Measurements from ENCODE around the gene EFCAB10.

Gene EFCAB10

DNA sequence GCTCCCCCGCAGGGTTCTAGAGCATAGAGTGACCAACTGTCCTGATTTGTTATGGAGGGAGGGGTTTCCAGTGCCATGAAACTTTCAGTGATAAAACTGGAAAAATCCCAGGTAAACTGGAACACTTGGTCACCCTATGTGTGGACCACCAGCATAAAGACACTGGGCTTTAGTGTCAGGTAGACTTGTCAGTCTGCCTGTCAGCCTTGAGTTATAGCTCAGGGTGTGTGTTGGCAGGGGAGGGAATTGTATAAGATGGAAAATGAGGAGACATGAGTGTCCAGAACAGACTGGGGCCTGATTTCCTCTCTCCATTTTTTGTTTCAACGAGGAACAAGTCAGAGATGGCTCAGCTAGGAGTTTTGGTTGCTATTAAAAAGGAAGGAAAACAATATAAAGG lies 10.2 kb upstream of the EFCAB10 start:
- H3K9ac ChIP-seq (ENCODE audit: low read depth, low read length): no peak overlapping the region
- no peak overlapping the region for H3K27ac ChIP-seq (ENCODE audit: low read length)
- no peaks in the 10 kb centered on the region for H3K9me3 ChIP-seq (ENCODE audit: insufficient read depth, low read depth, low read length)
- H3K27me3 ChIP-seq (ENCODE audit: insufficient read depth, low read length): no peaks in the 10 kb centered on the region
- peaks cover 2% of the 10 kb centered on the region; the same call in 1 of the 2 replicates for H3K4me1 ChIP-seq (ENCODE audit: insufficient read depth, low read length)
- H3K36me3 ChIP-seq (ENCODE audit: insufficient read depth, low read depth, low read length): no peaks in the 10 kb centered on the region
- no peak overlapping the region for H3K4me3 ChIP-seq (ENCODE audit: low read length)

DNA sequence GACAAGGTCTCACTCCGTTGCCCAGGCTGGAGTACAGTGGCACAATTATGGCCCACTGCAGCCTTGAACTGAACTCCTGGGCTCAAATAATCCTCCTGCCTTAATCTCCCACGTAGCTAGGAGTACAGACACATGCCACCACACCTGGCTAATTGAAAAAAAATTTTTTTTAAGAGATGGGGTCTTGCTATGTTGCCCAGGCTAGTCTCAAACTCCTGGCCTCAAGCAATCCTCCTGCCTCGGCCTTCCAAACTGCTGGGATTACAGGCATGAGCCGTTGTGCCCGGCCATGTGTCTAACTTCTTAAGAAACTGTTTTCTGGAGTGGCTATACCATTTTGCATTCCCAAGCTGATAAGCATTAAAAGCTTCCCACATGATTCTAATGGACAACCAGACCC lies 9.5 kb upstream of the EFCAB10 start:
- no peak overlapping the region for H3K27ac ChIP-seq (ENCODE audit: low read length)
- H3K9ac ChIP-seq (ENCODE audit: low read depth, low read length): no peak overlapping the region
- no peaks in the 10 kb centered on the region for H3K27me3 ChIP-seq (ENCODE audit: insufficient read depth, low read length)
- H3K4me3 ChIP-seq (ENCODE audit: low read length): no peak overlapping the region
- no peaks in the 10 kb centered on the region for H3K36me3 ChIP-seq (ENCODE audit: insufficient read depth, low read depth, low read length)
- no peaks in the 10 kb centered on the region; the same call in 1 of the 2 replicates for H3K4me1 ChIP-seq (ENCODE audit: insufficient read depth, low read length)
- no peaks in the 10 kb centered on the region for H3K9me3 ChIP-seq (ENCODE audit: insufficient read depth, low read depth, low read length)

DNA sequence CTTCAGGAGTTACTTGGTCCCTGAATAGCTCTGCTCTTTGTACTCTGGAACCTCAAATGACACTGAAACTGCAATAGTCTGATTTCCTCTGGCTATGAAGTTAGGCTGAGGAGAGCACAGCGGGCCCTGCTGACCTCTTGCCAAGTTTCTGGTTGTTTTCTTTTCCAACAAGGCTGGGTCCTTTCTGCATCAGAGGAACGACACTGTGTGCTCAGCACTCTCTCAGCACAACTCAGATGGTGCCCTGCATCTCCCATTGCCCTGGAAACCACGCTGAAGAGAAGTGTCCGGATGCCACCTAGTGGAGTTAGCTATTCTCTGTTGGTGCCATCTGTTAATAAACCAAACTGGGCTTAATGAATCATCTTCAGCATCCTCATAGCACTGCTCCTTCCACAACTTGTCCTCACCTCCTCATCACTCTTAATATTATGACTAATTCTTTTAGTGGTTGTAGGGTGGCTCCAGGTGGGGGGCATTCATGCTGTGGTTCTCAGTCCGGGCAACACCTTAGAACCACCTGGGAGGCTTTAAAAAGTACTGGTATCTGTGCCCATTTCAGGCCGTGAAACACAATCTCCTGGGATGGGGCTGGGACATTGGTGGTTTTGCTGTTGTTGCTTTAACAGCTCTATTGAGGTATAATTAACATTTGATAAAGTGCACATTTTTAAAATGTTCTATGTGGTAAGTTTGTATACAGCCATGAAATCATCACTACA lies 8.2 kb upstream of the EFCAB10 start:
- Histone ChIP-seq H3K9me3 (ENCODE audit: insufficient read depth, low read depth, low read length) (no peaks in the 10 kb centered on the region), H3K27ac (ENCODE audit: low read length) (no peak overlapping the region), H3K36me3 (ENCODE audit: insufficient read depth, low read depth, low read length) (no peaks in the 10 kb centered on the region), H3K27me3 (ENCODE audit: insufficient read depth, low read length) (no peaks in the 10 kb centered on the region), H3K4me1 (ENCODE audit: insufficient read depth, low read length) (no peaks in the 10 kb centered on the region; the same call in 1 of the 2 replicates), H3K4me3 (ENCODE audit: low read length) (no peak overlapping the region), H3K9ac (ENCODE audit: low read depth, low read length) (no peak overlapping the region)

DNA sequence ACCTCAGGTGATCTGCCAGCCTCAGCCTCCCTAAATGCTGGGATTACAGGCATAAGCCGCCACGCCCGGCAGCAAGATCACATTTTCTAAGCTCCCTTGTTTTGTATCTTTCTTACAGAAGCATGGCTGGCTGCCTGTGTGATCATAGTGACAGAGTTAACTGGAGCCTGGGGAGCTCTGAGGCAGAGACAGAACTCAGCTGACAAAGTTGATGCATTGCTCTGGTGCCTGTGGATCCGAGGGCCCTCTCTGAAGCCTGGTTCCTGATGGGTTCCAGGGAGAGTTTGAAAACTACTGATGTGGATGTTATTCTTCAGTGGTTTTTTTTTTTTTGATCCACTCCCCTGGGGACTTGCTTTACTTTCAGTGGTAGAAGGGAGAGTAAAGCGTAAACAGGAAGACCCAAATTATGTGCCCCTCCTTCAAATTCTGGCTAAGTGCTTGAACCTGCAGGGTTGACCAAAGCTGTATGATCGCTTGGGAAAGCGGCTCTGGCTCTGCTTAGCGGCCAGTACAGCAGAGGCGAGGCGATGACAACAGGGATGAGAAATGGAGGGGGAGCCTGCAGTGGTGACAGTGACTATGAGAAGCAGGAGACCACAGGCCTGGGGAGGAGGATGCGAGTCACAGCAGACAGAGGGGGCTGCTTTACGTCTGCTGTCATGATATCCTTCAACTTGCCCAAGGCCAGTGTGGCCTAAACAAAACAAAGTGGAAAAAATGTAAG lies 6.8 kb upstream of the EFCAB10 start:
- no peaks in the 10 kb centered on the region for H3K4me1 ChIP-seq (ENCODE audit: insufficient read depth, low read length)
- no peaks in the 10 kb centered on the region for H3K9me3 ChIP-seq (ENCODE audit: insufficient read depth, low read depth, low read length)
- H3K9ac ChIP-seq (ENCODE audit: low read depth, low read length): no peak overlapping the region
- no peak overlapping the region for H3K27ac ChIP-seq (ENCODE audit: low read length)
- H3K36me3 ChIP-seq (ENCODE audit: insufficient read depth, low read depth, low read length): no peaks in the 10 kb centered on the region
- no peak overlapping the region for H3K4me3 ChIP-seq (ENCODE audit: low read length)
- no peaks in the 10 kb centered on the region for H3K27me3 ChIP-seq (ENCODE audit: insufficient read depth, low read length)

DNA sequence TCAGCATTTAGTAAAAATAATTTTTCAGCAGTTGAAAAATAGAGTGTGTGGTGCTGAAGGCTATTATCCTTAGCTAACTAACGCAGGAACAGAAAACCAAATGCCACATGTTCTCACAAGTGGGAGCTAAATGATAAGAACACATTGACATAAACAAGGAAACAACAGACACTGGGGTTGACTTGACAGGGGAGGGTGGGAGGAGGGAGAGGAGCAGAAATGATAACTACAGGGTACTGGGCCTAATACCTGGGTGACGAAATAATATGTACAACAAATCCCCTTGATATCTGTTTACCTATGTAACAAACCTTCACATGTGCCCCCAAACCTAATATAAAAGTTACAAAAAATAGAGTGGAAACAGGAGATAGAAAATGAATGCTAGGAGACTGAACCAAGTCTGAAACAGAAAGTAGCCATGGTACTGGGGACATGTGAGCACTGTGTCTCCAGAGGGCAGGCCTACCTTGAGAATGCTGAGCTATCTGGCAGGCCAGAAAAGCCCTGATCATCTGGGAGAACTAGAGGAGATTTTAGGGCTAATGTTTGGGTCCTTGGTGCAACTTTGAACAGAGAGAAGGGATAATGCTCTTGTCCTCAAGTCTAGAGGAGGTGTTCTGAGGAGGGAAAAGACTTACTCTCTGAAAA lies 4.7 kb upstream of the EFCAB10 start:
- no peaks in the 10 kb centered on the region for H3K27me3 ChIP-seq (ENCODE audit: insufficient read depth, low read length)
- no peak overlapping the region for H3K27ac ChIP-seq (ENCODE audit: low read length)
- no peak overlapping the region for H3K4me3 ChIP-seq (ENCODE audit: low read length)
- H3K36me3 ChIP-seq (ENCODE audit: insufficient read depth, low read depth, low read length): no peaks in the 10 kb centered on the region
- no peaks in the 10 kb centered on the region for H3K9me3 ChIP-seq (ENCODE audit: insufficient read depth, low read depth, low read length)
- no peak overlapping the region for H3K9ac ChIP-seq (ENCODE audit: low read depth, low read length)
- peaks cover 3% of the 10 kb centered on the region; the same call in 1 of the 2 replicates for H3K4me1 ChIP-seq (ENCODE audit: insufficient read depth, low read length)

DNA sequence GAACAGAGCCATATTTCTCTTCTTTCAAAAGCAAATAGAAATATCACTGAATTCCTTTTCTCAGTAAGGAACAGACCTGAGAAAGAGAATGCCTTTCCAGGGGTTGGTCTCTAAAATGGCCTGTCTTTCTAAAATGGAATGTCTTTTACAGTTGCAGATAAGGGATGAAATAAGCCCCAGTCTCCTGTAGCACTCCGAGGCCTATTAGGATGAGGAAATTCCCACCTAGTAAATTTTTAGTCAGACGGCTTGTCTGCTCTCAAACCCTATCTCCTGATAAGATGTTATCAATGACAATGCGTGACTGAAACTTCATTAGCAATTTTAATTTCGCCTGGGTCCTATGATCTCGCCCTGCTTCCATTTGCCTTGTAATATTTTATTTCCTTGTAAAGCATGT lies 2.9 kb upstream of the EFCAB10 start:
- Histone ChIP-seq H3K27ac (ENCODE audit: low read length) (no peak overlapping the region), H3K4me1 (ENCODE audit: insufficient read depth, low read length) (peaks cover 3% of the 10 kb centered on the region; the same call in 1 of the 2 replicates), H3K4me3 (ENCODE audit: low read length) (no peak overlapping the region), H3K9ac (ENCODE audit: low read depth, low read length) (no peak overlapping the region), H3K36me3 (ENCODE audit: insufficient read depth, low read depth, low read length) (no peaks in the 10 kb centered on the region), H3K27me3 (ENCODE audit: insufficient read depth, low read length) (no peaks in the 10 kb centered on the region), H3K9me3 (ENCODE audit: insufficient read depth, low read depth, low read length) (no peaks in the 10 kb centered on the region)

DNA sequence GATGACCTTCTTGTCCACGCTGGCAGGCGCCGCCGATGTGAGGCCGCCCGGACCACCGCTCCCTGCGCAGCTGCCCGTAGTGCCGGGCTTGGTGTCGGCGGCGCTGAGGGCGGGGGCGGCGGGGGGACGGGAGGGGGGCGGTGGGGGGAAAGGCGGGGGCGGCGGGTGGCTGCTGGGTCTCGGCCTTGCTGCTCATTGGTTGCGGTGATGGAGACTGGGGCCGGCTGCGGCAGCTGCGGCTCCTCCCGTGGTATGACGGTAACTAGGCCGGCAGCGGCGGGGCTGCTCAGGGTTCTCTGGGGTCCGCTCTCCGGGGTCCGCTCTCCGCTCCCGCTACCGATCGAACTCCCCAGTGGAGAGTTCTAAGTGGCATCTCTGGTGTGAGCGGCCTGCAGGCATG lies 1.8 kb upstream of the EFCAB10 start:
- no peak overlapping the region for H3K27ac ChIP-seq (ENCODE audit: low read length)
- no peaks in the 10 kb centered on the region for H3K9me3 ChIP-seq (ENCODE audit: insufficient read depth, low read depth, low read length)
- peaks cover 3% of the 10 kb centered on the region; the same call in 1 of the 2 replicates for H3K4me1 ChIP-seq (ENCODE audit: insufficient read depth, low read length)
- no peaks in the 10 kb centered on the region for H3K27me3 ChIP-seq (ENCODE audit: insufficient read depth, low read length)
- H3K36me3 ChIP-seq (ENCODE audit: insufficient read depth, low read depth, low read length): no peaks in the 10 kb centered on the region
- no peak overlapping the region for H3K4me3 ChIP-seq (ENCODE audit: low read length)
- H3K9ac ChIP-seq (ENCODE audit: low read depth, low read length): no peak overlapping the region

DNA sequence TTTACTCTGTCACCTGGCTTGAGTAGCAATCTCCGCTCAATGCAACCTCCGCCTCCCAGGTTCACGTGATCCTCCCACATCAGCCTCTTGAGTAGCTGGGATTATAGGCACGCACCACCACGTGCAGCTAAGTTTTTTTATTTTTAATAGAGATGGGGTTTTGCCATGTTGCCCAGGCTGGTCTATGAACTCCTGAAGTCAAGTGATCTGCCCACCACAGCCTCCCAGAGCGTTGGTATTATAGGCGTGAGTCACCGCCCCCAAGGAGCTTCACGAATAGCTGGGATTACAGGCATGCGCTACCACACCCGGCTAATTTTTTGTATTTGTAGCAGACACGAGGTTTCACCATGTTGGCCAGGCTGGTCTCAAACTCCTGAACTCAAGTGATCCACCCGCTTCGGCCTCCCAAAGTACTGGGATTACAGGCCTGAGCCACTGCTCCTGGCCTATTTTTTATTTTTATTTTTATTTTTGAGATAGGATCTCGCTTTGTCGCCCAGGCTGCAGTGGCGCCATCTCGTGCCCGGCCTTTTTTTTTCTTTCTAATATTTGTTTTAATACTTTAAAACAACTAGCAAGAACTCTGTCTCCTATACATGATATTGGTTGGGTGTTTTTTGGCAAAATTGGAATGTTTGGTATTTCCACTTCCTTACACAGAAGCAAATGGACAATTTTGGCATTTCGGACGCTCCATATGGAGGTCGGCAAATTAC lies 1.1 kb downstream of the EFCAB10 start:
- Histone ChIP-seq H3K9ac (ENCODE audit: low read depth, low read length) (no peak overlapping the region), H3K4me1 (ENCODE audit: insufficient read depth, low read length) (peaks cover 3% of the 10 kb centered on the region; the same call in 1 of the 2 replicates), H3K4me3 (ENCODE audit: low read length) (no peak overlapping the region), H3K9me3 (ENCODE audit: insufficient read depth, low read depth, low read length) (no peaks in the 10 kb centered on the region), H3K27ac (ENCODE audit: low read length) (no peak overlapping the region), H3K36me3 (ENCODE audit: insufficient read depth, low read depth, low read length) (no peaks in the 10 kb centered on the region), H3K27me3 (ENCODE audit: insufficient read depth, low read length) (no peaks in the 10 kb centered on the region)

DNA sequence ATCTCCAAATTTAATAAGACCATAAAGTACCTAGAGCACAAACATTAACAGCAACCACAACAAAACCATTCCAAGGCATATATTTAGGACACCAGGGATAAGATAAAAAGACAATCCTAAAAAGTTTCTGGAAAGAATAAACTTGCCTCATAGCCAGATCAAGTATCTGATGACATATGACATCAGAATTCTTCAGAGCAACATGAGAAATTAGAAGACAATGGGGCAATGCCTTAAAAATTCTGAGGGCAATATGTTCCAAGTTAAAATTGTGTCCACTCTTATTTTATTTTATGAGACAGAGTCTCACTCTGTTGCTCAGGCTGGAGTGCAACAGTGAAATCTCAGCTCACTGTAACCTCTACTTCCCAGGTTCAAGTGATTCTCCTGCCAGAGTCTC lies 2.8 kb downstream of the EFCAB10 start:
- no peak overlapping the region for H3K27ac ChIP-seq (ENCODE audit: low read length)
- H3K4me3 ChIP-seq (ENCODE audit: low read length): no peak overlapping the region
- peaks cover 3% of the 10 kb centered on the region; the same call in 1 of the 2 replicates for H3K4me1 ChIP-seq (ENCODE audit: insufficient read depth, low read length)
- H3K36me3 ChIP-seq (ENCODE audit: insufficient read depth, low read depth, low read length): no peaks in the 10 kb centered on the region
- no peak overlapping the region for H3K9ac ChIP-seq (ENCODE audit: low read depth, low read length)
- H3K9me3 ChIP-seq (ENCODE audit: insufficient read depth, low read depth, low read length): no peaks in the 10 kb centered on the region
- no peaks in the 10 kb centered on the region for H3K27me3 ChIP-seq (ENCODE audit: insufficient read depth, low read length)

DNA sequence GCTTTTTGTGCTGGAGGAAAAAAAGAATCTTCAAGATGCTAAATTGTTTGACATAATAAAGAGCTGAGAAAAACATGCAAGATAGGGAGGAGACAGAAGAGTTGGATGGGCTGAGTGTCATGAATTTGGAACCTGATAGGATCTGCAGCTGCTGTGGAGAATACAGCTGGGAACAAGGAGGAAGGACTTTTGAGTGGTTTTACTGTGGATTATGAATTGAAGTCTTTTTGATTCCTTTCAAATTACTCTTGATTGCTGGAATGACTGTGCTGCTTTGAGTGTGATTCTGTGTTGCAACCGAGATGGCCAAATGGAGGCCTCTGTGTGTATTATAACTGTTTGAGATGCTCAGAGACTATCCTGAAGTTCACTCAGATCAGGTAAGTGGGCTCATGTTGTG lies 4.0 kb downstream of the EFCAB10 start:
- no peak overlapping the region for H3K9ac ChIP-seq (ENCODE audit: low read depth, low read length)
- H3K9me3 ChIP-seq (ENCODE audit: insufficient read depth, low read depth, low read length): no peaks in the 10 kb centered on the region
- H3K27ac ChIP-seq (ENCODE audit: low read length): no peak overlapping the region
- no peak overlapping the region for H3K4me3 ChIP-seq (ENCODE audit: low read length)
- H3K36me3 ChIP-seq (ENCODE audit: insufficient read depth, low read depth, low read length): no peaks in the 10 kb centered on the region
- H3K27me3 ChIP-seq (ENCODE audit: insufficient read depth, low read length): no peaks in the 10 kb centered on the region
- H3K4me1 ChIP-seq (ENCODE audit: insufficient read depth, low read length): peaks cover 3% of the 10 kb centered on the region; the same call in 1 of the 2 replicates

DNA sequence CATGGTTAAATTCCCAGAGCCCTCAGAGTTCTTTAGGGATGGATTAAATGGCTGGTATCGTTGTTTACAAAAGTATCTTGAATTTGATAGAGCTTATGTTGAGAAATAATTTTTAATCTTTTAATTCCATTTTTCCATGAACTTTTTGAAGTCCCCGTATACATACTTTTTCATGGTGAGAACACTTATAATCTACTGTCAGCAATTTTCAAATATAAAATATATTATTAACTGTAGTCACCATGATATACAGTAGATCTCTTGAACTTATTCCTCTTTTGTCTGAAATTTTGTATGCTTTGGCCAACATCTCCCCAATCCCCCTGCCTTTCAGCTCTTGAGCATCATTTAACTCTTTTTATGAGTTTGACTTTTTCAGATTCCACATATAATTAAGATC lies 9.4 kb downstream of the EFCAB10 start:
- H3K4me1 ChIP-seq (ENCODE audit: insufficient read depth, low read length): no peaks in the 10 kb centered on the region
- H3K9me3 ChIP-seq (ENCODE audit: insufficient read depth, low read depth, low read length): no peaks in the 10 kb centered on the region
- H3K36me3 ChIP-seq (ENCODE audit: insufficient read depth, low read depth, low read length): peaks cover 28% of the 10 kb centered on the region
- no peaks in the 10 kb centered on the region for H3K27me3 ChIP-seq (ENCODE audit: insufficient read depth, low read length)
- no peak overlapping the region for H3K4me3 ChIP-seq (ENCODE audit: low read length)
- H3K27ac ChIP-seq (ENCODE audit: low read length): no peak overlapping the region
- H3K9ac ChIP-seq (ENCODE audit: low read depth, low read length): no peak overlapping the region
